GM10266 (cell line): Measurements from ENCODE around the gene PPP1R14B.

ENCODE experiments used
- DNase-seq: peaks from one replicate; pipeline ENCODE4 v3.0.0; 2012; ENCODE audit errors: extremely low spot score
- CTCF ChIP-seq: IDR thresholded peaks from 2 replicates; pipeline ENCODE4 v1.5.1; 2012; ENCODE audit warnings: mild to moderate bottlenecking, low read depth; ENCODE audit not compliant: control insufficient read depth, insufficient read depth; ENCODE audit errors: missing control alignments

The PPP1R14B gene

GRCh38 chr11:64252003-64252872 lies 5.5 kb upstream of the PPP1R14B start:
- peak; percentile 31 for TF ChIP-seq CTCF
- DNase-seq = peak; percentile 64

DNA sequence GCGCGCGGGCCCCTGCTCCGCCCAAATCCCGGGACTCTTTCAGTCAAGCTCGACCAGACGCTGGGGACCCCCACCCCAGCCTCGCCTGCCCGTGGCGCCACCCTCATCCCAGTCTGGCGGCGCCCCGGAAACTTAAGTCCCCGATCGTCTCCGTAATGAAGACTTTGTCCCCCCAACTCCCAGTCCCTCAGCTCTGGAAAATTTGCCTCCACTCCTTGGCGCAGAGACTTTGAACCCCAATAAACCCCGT lies 4.9 kb upstream of the PPP1R14B start:
- DNase-seq = no peak
- no peak for TF ChIP-seq CTCF

DNA sequence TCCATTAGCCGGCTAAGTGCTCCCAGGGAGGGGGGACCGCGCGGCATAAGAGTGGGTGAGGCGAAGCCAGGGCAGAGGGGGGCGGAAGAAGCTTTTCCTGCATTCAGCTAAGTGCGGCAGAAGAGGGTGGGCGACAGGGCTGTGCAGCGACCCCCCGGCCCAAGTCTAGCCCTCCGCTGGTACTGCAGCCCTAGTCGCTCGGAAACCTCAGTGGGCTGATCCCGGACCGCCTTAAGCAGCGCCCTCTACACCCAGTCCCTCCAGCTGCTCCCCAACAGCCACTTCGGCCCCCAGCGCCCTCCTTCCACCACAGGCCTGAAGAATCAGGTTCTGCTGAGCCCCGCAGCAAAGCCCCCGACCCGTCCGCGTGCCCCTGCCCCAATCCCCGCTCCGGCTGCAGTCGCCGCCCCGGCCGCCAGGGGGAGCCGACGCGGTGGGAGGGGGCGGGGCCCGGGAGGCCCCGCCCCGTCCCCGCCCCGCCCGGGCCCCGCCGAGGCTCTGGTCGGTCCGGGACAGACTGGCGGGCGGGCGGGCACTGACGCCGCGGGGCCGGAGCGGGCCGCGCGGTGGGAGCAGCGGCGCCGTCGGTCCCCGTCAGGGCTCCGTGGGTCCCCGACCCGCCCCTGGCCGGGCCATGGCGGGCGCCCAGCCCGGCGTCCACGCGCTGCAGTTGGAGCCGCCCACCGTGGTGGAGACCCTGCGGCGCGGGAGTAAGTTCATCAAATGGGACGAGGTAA lies 4.4 kb upstream of the PPP1R14B start, which contains the start of gene PLCB3:
Gene PLCB3, plus strand, starts transcription at position 515 of the 737 bp plus-strand sequence. Its CDS starts 120 bp downstream, at position 635.
- peak; percentile 84 for TF ChIP-seq CTCF
- DNase-seq = peak; percentile 97

- TF ChIP-seq CTCF = no peak
- DNase-seq = no peak
Measured at GRCh38 chr11:64250415-64251015, 3.8 kb upstream of the PPP1R14B start.

- no peak for DNase-seq
Measured at GRCh38 chr11:64249563-64250414, 3.0 kb upstream of the PPP1R14B start.

GRCh38 chr11:64249038-64249437 lies 2.3 kb upstream of the PPP1R14B start:
- TF ChIP-seq CTCF = no peak
- no peak for DNase-seq

More at GRCh38 chr11:64249563-64250414, 3.0 kb upstream of the PPP1R14B start:
- TF ChIP-seq CTCF = no peak
